ENCODE data around the gene ST3GAL4. TPM values are rescaled to one million over a fixed set of nuclear protein-coding genes. Genes with fewer than 3 reads are reported as not detected.
"Not testable (repeated sequence)": the region's sequence is repeated elsewhere in the genome, so short reads cannot be mapped to it uniquely, and the experiment has no call there.

Gene ST3GAL4
- polyA plus RNA-seq, 10 donors = 22.7 to 35.4 (median 26.7) TPM

GRCh38 chr11:126345283-126345682 lies 10.2 kb upstream of the ST3GAL4 start:
- no peak for DNase-seq

- peak in 1 of 3 donors; percentile 64 for DNase-seq
These were observed 9.5 kb upstream of the ST3GAL4 start for GRCh38 chr11:126345759-126346585.

GRCh38 chr11:126346586-126346940 lies 8.9 kb upstream of the ST3GAL4 start:
- no peak for DNase-seq

- DNase-seq = not testable (repeated sequence)
These were observed 8.5 kb upstream of the ST3GAL4 start for GRCh38 chr11:126346946-126347345.

- no peak for DNase-seq
These were observed 7.5 kb upstream of the ST3GAL4 start for GRCh38 chr11:126347751-126348668.

GRCh38 chr11:126348806-126349582 lies 6.5 kb upstream of the ST3GAL4 start:
- DNase-seq = peak in 2 of 3 donors; percentile 70 to 83

- DNase-seq = no peak
These were observed 4.7 kb upstream of the ST3GAL4 start for GRCh38 chr11:126350836-126351235.

- no peak for DNase-seq
These were observed 3.3 kb upstream of the ST3GAL4 start for GRCh38 chr11:126352163-126352562.

- DNase-seq = no peak
These were observed 2.3 kb upstream of the ST3GAL4 start for GRCh38 chr11:126352934-126353801.

- no peak for DNase-seq
These were observed 709 bp upstream of the ST3GAL4 start for GRCh38 chr11:126354631-126355323.

GRCh38 chr11:126355926-126356897 lies 726 bp downstream of the ST3GAL4 start:
- peak in 1 of 3 donors; percentile 75 for DNase-seq

GRCh38 chr11:126357055-126357962 lies 1.8 kb downstream of the ST3GAL4 start:
- no peak for DNase-seq

GRCh38 chr11:126357969-126358762 lies 2.7 kb downstream of the ST3GAL4 start:
- peak in 1 of 3 donors; percentile 37 for DNase-seq

GRCh38 chr11:126358763-126359160 lies 3.3 kb downstream of the ST3GAL4 start:
- no peak for DNase-seq

- peak; percentile 70 to 89 (median 71) for DNase-seq
These were observed 4.1 kb downstream of the ST3GAL4 start for GRCh38 chr11:126359431-126360048.

- DNase-seq = no peak
These were observed 4.6 kb downstream of the ST3GAL4 start for GRCh38 chr11:126360049-126360446.

All from muscle of back (tissue), 11 donors.